Glomerular visceral epithelial cell (primary cell): Measurements from ENCODE around the gene BRAP.
"Not testable (repeated sequence)": the region's sequence is repeated elsewhere in the genome, so short reads cannot be mapped to it uniquely, and the experiment has no call there.

Experiments used
- DNase-seq: peaks from one replicate; pipeline ENCODE4 v3.0.0-alpha.2; 2016; ENCODE audit errors: extremely low spot score

The BRAP gene

GRCh38 chr12:111685811-111686573 lies at the start of gene BRAP, which contains the start of gene ACAD10:
Gene BRAP (minus strand): TSS chr12:111685956. CDS start chr12:111685792, 164 bp downstream.
Gene ACAD10 (plus strand): TSS chr12:111686053. CDS start chr12:111692710, 6,657 bp downstream.
- peak; percentile 94 for DNase-seq

- no peak for DNase-seq
Observed at GRCh38 chr12:111733340-111733915, 47.7 kb upstream of the BRAP start.

GRCh38 chr12:111732786-111733185 lies 47.0 kb upstream of the BRAP start:
- no peak for DNase-seq

GRCh38 chr12:111730420-111730819 lies 44.7 kb upstream of the BRAP start:
- DNase-seq, result no peak

- DNase-seq, result no peak
Observed at GRCh38 chr12:111728795-111729194, 43.0 kb upstream of the BRAP start.

GRCh38 chr12:111723646-111724360 lies 38.0 kb upstream of the BRAP start:
- DNase-seq, result not testable (repeated sequence)

GRCh38 chr12:111720457-111720856 lies 34.7 kb upstream of the BRAP start:
- no peak for DNase-seq

GRCh38 chr12:111719316-111719715 lies 33.6 kb upstream of the BRAP start:
- not testable (repeated sequence) for DNase-seq

- DNase-seq, result no peak
Observed at GRCh38 chr12:111715279-111715678, 29.5 kb upstream of the BRAP start.

GRCh38 chr12:111706145-111706544 lies 20.4 kb upstream of the BRAP start:
- DNase-seq, result no peak

GRCh38 chr12:111705672-111706071 lies 19.9 kb upstream of the BRAP start:
- no peak for DNase-seq

GRCh38 chr12:111699962-111700361 lies 14.2 kb upstream of the BRAP start:
- no peak for DNase-seq

GRCh38 chr12:111693818-111694217 lies 8.1 kb upstream of the BRAP start:
- no peak for DNase-seq

- DNase-seq, result no peak
Observed at GRCh38 chr12:111692575-111693210, 6.9 kb upstream of the BRAP start.

- no peak for DNase-seq
Observed at GRCh38 chr12:111691262-111691661, 5.5 kb upstream of the BRAP start.

GRCh38 chr12:111687952-111688351 lies 2.2 kb upstream of the BRAP start:
- no peak for DNase-seq

GRCh38 chr12:111687255-111687654 lies 1.5 kb upstream of the BRAP start:
- DNase-seq, result peak; percentile 11

GRCh38 chr12:111686574-111687105 lies 884 bp upstream of the BRAP start:
- no peak for DNase-seq

- peak; percentile 25 for DNase-seq
Observed at GRCh38 chr12:111685322-111685810, 390 bp downstream of the BRAP start.

- peak; percentile 10 for DNase-seq
Observed at GRCh38 chr12:111684485-111685198, 1.1 kb downstream of the BRAP start.

GRCh38 chr12:111677186-111677585 lies 8.6 kb downstream of the BRAP start:
- DNase-seq, result no peak
